ENCODE results near the gene SLC25A1. TPM values are rescaled to one million over a fixed set of nuclear protein-coding genes. Genes with fewer than 3 reads are reported as not detected.

The SLC25A1 gene
- total RNA-seq, 2 donors from 2014 or later = 111 to 119 TPM

DNA sequence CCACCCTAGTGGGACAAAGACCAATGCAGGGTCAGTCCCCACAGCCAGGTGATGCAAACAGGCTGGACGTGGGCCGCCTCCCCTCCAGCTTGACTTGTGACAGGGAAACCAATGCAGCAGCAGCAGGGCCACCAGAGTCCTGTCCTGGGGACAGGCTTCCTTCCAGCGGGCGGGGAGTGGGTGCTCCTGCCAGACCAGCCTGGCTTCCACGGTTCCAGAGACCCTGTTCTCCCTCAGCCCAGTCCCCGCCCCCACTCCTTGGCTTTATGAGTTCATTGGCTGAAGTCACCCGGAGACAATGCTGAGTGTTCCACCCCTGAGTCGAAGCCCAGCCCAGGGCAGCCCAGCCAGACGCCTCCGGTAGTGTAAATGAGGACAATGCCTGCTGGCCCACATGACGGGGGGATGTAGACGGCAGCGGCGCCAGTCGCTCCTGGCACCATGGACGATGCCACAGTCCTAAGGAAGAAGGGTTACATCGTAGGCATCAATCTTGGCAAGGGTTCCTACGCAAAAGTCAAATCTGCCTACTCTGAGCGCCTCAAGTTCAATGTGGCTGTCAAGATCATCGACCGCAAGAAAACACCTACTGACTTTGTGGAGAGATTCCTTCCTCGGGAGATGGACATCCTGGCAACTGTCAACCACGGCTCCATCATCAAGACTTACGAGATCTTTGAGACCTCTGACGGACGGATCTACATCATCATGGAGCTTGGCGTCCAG, 47.4 kb downstream of the SLC25A1 start, which contains the start of gene TSSK2:
TSS of gene TSSK2 (plus strand) at position 350 of the 726 bp plus-strand sequence. CDS start at position 442, 92 bp downstream.
- no peaks in the 10 kb centered on the region for H3K9me3 ChIP-seq (ENCODE audit: control insufficient read depth, low read length)
- WGBS, 2 experiments (ENCODE audit: insufficient coverage in 1 of 2, insufficient read length in 1 of 2) = 92 to 95% methylated on average over 24 to 27 of the region's 27 CpGs
- Mint-ChIP-seq H3K36me3 (ENCODE audit: low read depth) (peaks cover 26% of the 10 kb centered on the region), H3K9me3 (no peaks in the 10 kb centered on the region), H3K27me3 (ENCODE audit: insufficient read depth) (no peaks in the 10 kb centered on the region), H3K4me3 (no peak within 1 kb of the TSS), H3K4me1 (no peaks in the 10 kb centered on the region), H3K27ac (no peak within 1 kb of the TSS)
- DNase-seq = peak; percentile 78
- H3K36me3 ChIP-seq (ENCODE audit: control insufficient read depth, insufficient read depth, low read length) = peaks cover 14% of the 10 kb centered on the region
- no peak within 1 kb of the TSS for H3K4me3 ChIP-seq (ENCODE audit: low read length)
- H3K27ac ChIP-seq (ENCODE audit: low read depth, low read length) = no peak within 1 kb of the TSS
- H3K27me3 ChIP-seq (ENCODE audit: control insufficient read depth, insufficient read depth, low read length, poor library complexity, severe bottlenecking) = no peaks in the 10 kb centered on the region
- TF ChIP-seq, protein P1, sequence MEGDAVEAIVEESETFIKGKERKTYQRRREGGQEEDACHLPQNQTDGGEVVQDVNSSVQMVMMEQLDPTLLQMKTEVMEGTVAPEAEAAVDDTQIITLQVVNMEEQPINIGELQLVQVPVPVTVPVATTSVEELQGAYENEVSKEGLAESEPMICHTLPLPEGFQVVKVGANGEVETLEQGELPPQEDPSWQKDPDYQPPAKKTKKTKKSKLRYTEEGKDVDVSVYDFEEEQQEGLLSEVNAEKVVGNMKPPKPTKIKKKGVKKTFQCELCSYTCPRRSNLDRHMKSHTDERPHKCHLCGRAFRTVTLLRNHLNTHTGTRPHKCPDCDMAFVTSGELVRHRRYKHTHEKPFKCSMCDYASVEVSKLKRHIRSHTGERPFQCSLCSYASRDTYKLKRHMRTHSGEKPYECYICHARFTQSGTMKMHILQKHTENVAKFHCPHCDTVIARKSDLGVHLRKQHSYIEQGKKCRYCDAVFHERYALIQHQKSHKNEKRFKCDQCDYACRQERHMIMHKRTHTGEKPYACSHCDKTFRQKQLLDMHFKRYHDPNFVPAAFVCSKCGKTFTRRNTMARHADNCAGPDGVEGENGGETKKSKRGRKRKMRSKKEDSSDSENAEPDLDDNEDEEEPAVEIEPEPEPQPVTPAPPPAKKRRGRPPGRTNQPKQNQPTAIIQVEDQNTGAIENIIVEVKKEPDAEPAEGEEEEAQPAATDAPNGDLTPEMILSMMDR (conservative IDR thresholded peaks at IDR 0.05) = no peak
- H3K9ac ChIP-seq (ENCODE audit: extremely low read depth, low read length, poor library complexity, severe bottlenecking) = no peak within 1 kb of the TSS
- no peaks in the 10 kb centered on the region for H3K4me1 ChIP-seq (ENCODE audit: control insufficient read depth, insufficient read depth, low read length)

DNA sequence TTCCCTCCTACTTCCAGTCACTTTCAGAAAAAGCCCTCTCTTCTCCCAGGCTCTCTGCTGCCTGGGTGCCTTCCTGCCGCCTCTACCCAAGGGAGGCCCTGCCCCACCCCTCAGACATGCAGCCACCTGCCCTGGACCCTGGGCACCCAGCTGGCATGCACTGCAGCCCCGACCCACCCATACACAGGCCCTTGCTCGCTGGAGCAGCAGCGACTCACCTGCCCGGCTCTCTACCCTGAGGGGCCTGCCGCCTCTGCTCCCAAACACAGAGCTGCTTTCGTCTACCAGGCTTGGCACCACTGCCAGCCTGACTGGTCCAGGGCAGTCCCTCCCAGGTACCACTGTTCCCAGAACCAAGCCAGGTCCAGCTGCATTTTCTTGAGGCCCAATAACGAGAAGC, 48.7 kb downstream of the SLC25A1 start:
- no peak overlapping the region for H3K27ac Mint-ChIP-seq
- no peaks in the 10 kb centered on the region for H3K4me1 Mint-ChIP-seq
- H3K9ac ChIP-seq (ENCODE audit: extremely low read depth, low read length, poor library complexity, severe bottlenecking) = no peak overlapping the region
- H3K9me3 Mint-ChIP-seq = no peaks in the 10 kb centered on the region
- 90 to 93% methylated on average over 7 to 8 of the region's 8 CpGs for WGBS, 2 experiments (ENCODE audit: insufficient coverage in 1 of 2, insufficient read length in 1 of 2)
- no peaks in the 10 kb centered on the region for H3K9me3 ChIP-seq (ENCODE audit: control insufficient read depth, low read length)
- no peak overlapping the region for H3K4me3 ChIP-seq (ENCODE audit: low read length)
- H3K36me3 Mint-ChIP-seq (ENCODE audit: low read depth) = peaks cover 17% of the 10 kb centered on the region
- TF ChIP-seq, protein P1 (conservative IDR thresholded peaks at IDR 0.05) = no peak
- no peaks in the 10 kb centered on the region for H3K27me3 ChIP-seq (ENCODE audit: control insufficient read depth, insufficient read depth, low read length, poor library complexity, severe bottlenecking)
- H3K36me3 ChIP-seq (ENCODE audit: control insufficient read depth, insufficient read depth, low read length) = peaks cover 8% of the 10 kb centered on the region
- H3K27me3 Mint-ChIP-seq (ENCODE audit: insufficient read depth) = peaks cover 2% of the 10 kb centered on the region
- H3K4me3 Mint-ChIP-seq = no peak overlapping the region
- no peak overlapping the region for H3K27ac ChIP-seq (ENCODE audit: low read depth, low read length)
- DNase-seq = no peak
- no peaks in the 10 kb centered on the region for H3K4me1 ChIP-seq (ENCODE audit: control insufficient read depth, insufficient read depth, low read length)

DNA sequence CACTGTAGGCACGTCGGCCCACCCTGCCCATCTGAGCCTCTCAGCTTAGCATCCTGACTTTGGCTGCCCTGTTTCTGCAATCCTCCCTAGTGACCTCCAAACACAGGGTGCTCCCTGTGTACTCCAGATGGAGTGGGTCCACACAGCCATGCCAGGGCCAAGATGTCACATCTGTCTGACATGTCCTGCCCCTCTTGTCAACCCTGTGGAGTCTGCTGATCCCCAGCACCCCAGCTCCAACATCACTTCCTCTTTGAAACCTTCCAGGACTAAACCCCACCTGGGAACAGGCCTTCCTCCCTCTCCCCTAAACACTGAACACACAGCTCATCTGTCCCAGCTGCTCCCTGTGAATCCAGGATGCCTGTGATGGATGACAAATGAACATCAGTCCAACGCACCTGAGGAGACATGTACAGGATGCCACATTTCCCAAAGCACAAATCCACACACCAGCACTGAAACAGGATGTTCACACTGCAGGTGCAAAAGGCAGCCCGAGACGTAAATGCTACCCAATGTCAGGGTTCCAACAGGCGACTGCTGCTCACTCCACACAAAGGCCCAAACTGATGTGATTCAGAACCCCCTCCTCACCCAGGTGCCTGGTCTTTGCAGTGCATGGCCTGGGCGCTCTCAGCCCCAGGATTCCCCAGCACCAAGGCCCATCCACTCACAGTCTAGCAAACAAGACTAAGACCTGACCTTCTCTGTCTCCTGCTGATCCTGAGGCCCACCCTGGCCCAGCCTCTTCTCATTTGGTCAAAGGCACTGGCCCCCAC, 49.4 kb downstream of the SLC25A1 start:
- Histone ChIP-seq H3K4me1 (ENCODE audit: control insufficient read depth, insufficient read depth, low read length) (no peaks in the 10 kb centered on the region), H3K36me3 (ENCODE audit: control insufficient read depth, insufficient read depth, low read length) (peaks cover 8% of the 10 kb centered on the region), H3K27ac (ENCODE audit: low read depth, low read length) (no peak overlapping the region), H3K9ac (ENCODE audit: extremely low read depth, low read length, poor library complexity, severe bottlenecking) (no peak overlapping the region), H3K9me3 (ENCODE audit: control insufficient read depth, low read length) (no peaks in the 10 kb centered on the region), H3K27me3 (ENCODE audit: control insufficient read depth, insufficient read depth, low read length, poor library complexity, severe bottlenecking) (no peaks in the 10 kb centered on the region), H3K4me3 (ENCODE audit: low read length) (no peak overlapping the region)
- Mint-ChIP-seq H3K27me3 (ENCODE audit: insufficient read depth) (peaks cover 4% of the 10 kb centered on the region), H3K4me3 (no peak overlapping the region), H3K4me1 (peaks cover 1% of the 10 kb centered on the region), H3K27ac (no peak overlapping the region), H3K9me3 (no peaks in the 10 kb centered on the region), H3K36me3 (ENCODE audit: low read depth) (peaks cover 14% of the 10 kb centered on the region)
- WGBS, 2 experiments (ENCODE audit: insufficient coverage in 1 of 2, insufficient read length in 1 of 2) = 90% methylated on average over 6 to 7 of the region's 7 CpGs
- TF ChIP-seq, protein P1 (conservative IDR thresholded peaks at IDR 0.05) = no peak
- no peak for DNase-seq
